Central memory CD8-positive, alpha-beta T cell (primary cell): ENCODE measurements around the gene NDOR1.

Experiments used
- ATAC-seq: fragments of 150-1000 bp; cut with Tn5 transposase; replicated peaks from 2 replicates; pipeline ENCODE4 v1.10.0; 2022; ENCODE audit warnings: mild to moderate bottlenecking, moderate FRiP score, moderate number of reproducible peaks; ENCODE audit not compliant: poor library complexity, severe bottlenecking; ENCODE audit errors: extremely low read depth
- DNase-seq, 2 donors: peaks; one replicate each; pipeline ENCODE4 v3.0.0; 2021; ENCODE audit warnings: low spot score in 2 of 2
- H3K27ac Mint-ChIP-seq: one replicate; pipeline ENCODE4 v1.8.0; 2022; ENCODE audit warnings: low read depth, mild to moderate bottlenecking, moderate library complexity, mixed read lengths
- H3K27me3 Mint-ChIP-seq: one replicate; pipeline ENCODE4 v1.8.0; 2022; ENCODE audit warnings: mixed read lengths
- H3K36me3 Mint-ChIP-seq: one replicate; pipeline ENCODE4 v1.8.0; 2022; ENCODE audit warnings: mild to moderate bottlenecking, moderate library complexity, mixed read lengths; ENCODE audit not compliant: insufficient read depth
- H3K4me1 Mint-ChIP-seq: one replicate; pipeline ENCODE4 v1.8.0; 2022; ENCODE audit warnings: mixed read lengths
- H3K4me3 Mint-ChIP-seq: one replicate; pipeline ENCODE4 v1.8.0; 2022; ENCODE audit warnings: mild to moderate bottlenecking, moderate library complexity, mixed read lengths
- H3K9me3 Mint-ChIP-seq: one replicate; pipeline ENCODE4 v1.8.0; 2022; ENCODE audit warnings: mixed read lengths

Gene NDOR1

GRCh38 chr9:137200311-137201204 is 4.9 kb upstream of the NDOR1 start, which contains the start of gene TPRN:
TPRN (minus strand) TSS chr9:137200741; CDS start chr9:137200711, 30 bp downstream.
- peak; percentile 96 for ATAC-seq
- DNase-seq: peak; percentile 92 to 97
- peaks cover 8% of the 10 kb centered on the region for H3K36me3 Mint-ChIP-seq
- H3K4me3 Mint-ChIP-seq: peak within 1 kb of the TSS; percentile 82
- peak within 1 kb of the TSS; percentile 81 for H3K27ac Mint-ChIP-seq
- no peaks in the 10 kb centered on the region for H3K9me3 Mint-ChIP-seq
- H3K4me1 Mint-ChIP-seq: peaks cover 25% of the 10 kb centered on the region
- H3K27me3 Mint-ChIP-seq: no peaks in the 10 kb centered on the region

- peaks cover 33% of the 10 kb centered on the region for H3K4me1 Mint-ChIP-seq
- H3K9me3 Mint-ChIP-seq: no peaks in the 10 kb centered on the region
- no peaks in the 10 kb centered on the region for H3K27me3 Mint-ChIP-seq
Observed at GRCh38 chr9:137201205-137201868, 4.2 kb upstream of the NDOR1 start.

GRCh38 chr9:137202966-137203365 is 2.5 kb upstream of the NDOR1 start:
- peaks cover 48% of the 10 kb centered on the region for H3K4me1 Mint-ChIP-seq
- H3K27ac Mint-ChIP-seq: no peak overlapping the region
- ATAC-seq: no peak
- H3K4me3 Mint-ChIP-seq: no peak overlapping the region
- peaks cover 20% of the 10 kb centered on the region for H3K36me3 Mint-ChIP-seq
- no peaks in the 10 kb centered on the region for H3K9me3 Mint-ChIP-seq
- DNase-seq: no peak
- no peaks in the 10 kb centered on the region for H3K27me3 Mint-ChIP-seq

More at GRCh38 chr9:137201205-137201868, 4.2 kb upstream of the NDOR1 start:
- H3K27ac Mint-ChIP-seq: peak overlapping the region; percentile 81
- peaks cover 13% of the 10 kb centered on the region for H3K36me3 Mint-ChIP-seq
- H3K4me3 Mint-ChIP-seq: peak overlapping the region; percentile 82
- no peak for ATAC-seq
- no peak for DNase-seq

- Mint-ChIP-seq H3K4me3 (peak overlapping the region; percentile 90), H3K27me3 (no peaks in the 10 kb centered on the region), H3K9me3 (no peaks in the 10 kb centered on the region), H3K36me3 (peaks cover 22% of the 10 kb centered on the region), H3K4me1 (peaks cover 48% of the 10 kb centered on the region), H3K27ac (peak overlapping the region; percentile 94)
- DNase-seq (no peak), ATAC-seq (no peak)
Observed at GRCh38 chr9:137204731-137205125, 772 bp upstream of the NDOR1 start.

- no peak for DNase-seq
- H3K27me3 Mint-ChIP-seq: no peaks in the 10 kb centered on the region
- no peak for ATAC-seq
- H3K4me1 Mint-ChIP-seq: peaks cover 50% of the 10 kb centered on the region
- H3K9me3 Mint-ChIP-seq: no peaks in the 10 kb centered on the region
- peak overlapping the region; percentile 90 for H3K4me3 Mint-ChIP-seq
- H3K36me3 Mint-ChIP-seq: peaks cover 18% of the 10 kb centered on the region
- peak overlapping the region; percentile 94 for H3K27ac Mint-ChIP-seq
Observed at GRCh38 chr9:137206602-137207001, 1.1 kb downstream of the NDOR1 start.

- peaks cover 11% of the 10 kb centered on the region for H3K36me3 Mint-ChIP-seq
- peaks cover 19% of the 10 kb centered on the region for H3K4me1 Mint-ChIP-seq
- H3K27ac Mint-ChIP-seq: no peak overlapping the region
- ATAC-seq (no peak), DNase-seq (no peak)
- H3K4me3 Mint-ChIP-seq: no peak overlapping the region
- H3K9me3 Mint-ChIP-seq: no peaks in the 10 kb centered on the region
- no peaks in the 10 kb centered on the region for H3K27me3 Mint-ChIP-seq
Observed at GRCh38 chr9:137211532-137211931, 6.0 kb downstream of the NDOR1 start.

- Mint-ChIP-seq H3K4me1 (peaks cover 10% of the 10 kb centered on the region), H3K36me3 (peaks cover 11% of the 10 kb centered on the region), H3K4me3 (no peak overlapping the region), H3K9me3 (no peaks in the 10 kb centered on the region), H3K27ac (peak overlapping the region; percentile 38), H3K27me3 (no peaks in the 10 kb centered on the region)
- DNase-seq (no peak), ATAC-seq (no peak)
Observed at GRCh38 chr9:137212520-137212919, 7.0 kb downstream of the NDOR1 start.

GRCh38 chr9:137213160-137214060 is 7.9 kb downstream of the NDOR1 start:
- Mint-ChIP-seq H3K36me3 (peaks cover 8% of the 10 kb centered on the region), H3K4me3 (no peak overlapping the region), H3K9me3 (no peaks in the 10 kb centered on the region), H3K4me1 (peaks cover 6% of the 10 kb centered on the region), H3K27ac (peak overlapping the region; percentile 38), H3K27me3 (no peaks in the 10 kb centered on the region)
- ATAC-seq: no peak
- no peak for DNase-seq

GRCh38 chr9:137214620-137215019 is 9.1 kb downstream of the NDOR1 start:
- no peaks in the 10 kb centered on the region for H3K9me3 Mint-ChIP-seq
- no peak overlapping the region for H3K4me3 Mint-ChIP-seq
- H3K27me3 Mint-ChIP-seq: no peaks in the 10 kb centered on the region
- no peak overlapping the region for H3K27ac Mint-ChIP-seq
- H3K36me3 Mint-ChIP-seq: peaks cover 7% of the 10 kb centered on the region
- ATAC-seq: no peak
- DNase-seq: no peak
- peaks cover 6% of the 10 kb centered on the region for H3K4me1 Mint-ChIP-seq

GRCh38 chr9:137215196-137215986 is 9.9 kb downstream of the NDOR1 start:
- ATAC-seq (no peak), DNase-seq (no peak)
- no peak overlapping the region for H3K4me3 Mint-ChIP-seq
- peaks cover 7% of the 10 kb centered on the region for H3K36me3 Mint-ChIP-seq
- no peak overlapping the region for H3K27ac Mint-ChIP-seq
- H3K4me1 Mint-ChIP-seq: peaks cover 6% of the 10 kb centered on the region
- no peaks in the 10 kb centered on the region for H3K27me3 Mint-ChIP-seq
- no peaks in the 10 kb centered on the region for H3K9me3 Mint-ChIP-seq

GRCh38 chr9:137216188-137216965 is 10.9 kb downstream of the NDOR1 start:
- Mint-ChIP-seq H3K9me3 (no peaks in the 10 kb centered on the region), H3K27ac (no peak overlapping the region), H3K4me3 (no peak overlapping the region), H3K4me1 (no peaks in the 10 kb centered on the region), H3K36me3 (peaks cover 7% of the 10 kb centered on the region), H3K27me3 (no peaks in the 10 kb centered on the region)
- DNase-seq (no peak), ATAC-seq (no peak)
